PC-9 (cell line): Measurements from ENCODE around the gene SP100. TPM values are rescaled to one million over a fixed set of nuclear protein-coding genes. Genes with fewer than 3 reads are reported as not detected.

Experiments used
- BruUV-seq: library from RNA; stranded (reverse); fragments of 400-500 nt; replicated peaks from 2 replicates; lab custom pipeline; 2021; lab: Mats Ljungman, UMichigan
- CTCF ChIA-PET: fragments of 300-600 bp; sonication (Branson Sonifier 250); formaldehyde crosslinking; loops from one replicate; lab custom pipeline; 2022; ENCODE audit warnings: antibody characterized with exemption; lab: Charles Lee
- POLR2A ChIA-PET: fragments of 300-600 bp; sonication (Branson Sonifier 250); formaldehyde crosslinking; loops from one replicate; lab custom pipeline; 2022; ENCODE audit warnings: antibody characterized with exemption; ENCODE audit not compliant: unreplicated experiment; lab: Charles Lee
- DNase-seq, 2 experiments: peaks; one replicate each; pipeline versions ENCODE4 v3.0.0 to v3.0.0-alpha.2; 2015 to 2022; ENCODE audit warnings: mixed read lengths in 1 of 2
- H2AFZ ChIP-seq: fragments of 200-600 bp; sonication (generic); 2 replicates; pipeline ENCODE4 v1.8.1; 2017; ENCODE audit warnings: antibody characterized with exemption
- H3F3A ChIP-seq: fragments of 200-600 bp; sonication (generic); 2 replicates; pipeline ENCODE4 v1.8.1; 2017; ENCODE audit warnings: antibody characterized with exemption, mild to moderate bottlenecking, low read depth; ENCODE audit not compliant: insufficient read depth
- H3K27ac ChIP-seq: fragments of 200-600 bp; sonication (generic); 2 replicates; pipeline ENCODE4 v1.6.1; 2016; ENCODE audit warnings: mixed run types
- H3K27me3 ChIP-seq: fragments of 200-600 bp; sonication (generic); 2 replicates; pipeline ENCODE4 v1.6.1; 2016; ENCODE audit warnings: low read depth, mixed run types; ENCODE audit not compliant: insufficient read depth
- H3K36me3 ChIP-seq: fragments of 200-600 bp; sonication (generic); 2 replicates; pipeline ENCODE4 v1.6.1; 2016; ENCODE audit warnings: low read depth, mixed run types
- H3K4me1 ChIP-seq: fragments of 200-600 bp; sonication (generic); replicated peaks from 2 replicates; pipeline ENCODE4 v1.6.1; 2016; ENCODE audit warnings: mixed run types; ENCODE audit not compliant: insufficient read depth
- H3K4me2 ChIP-seq: fragments of 200-600 bp; sonication (generic); 2 replicates; pipeline ENCODE4 v1.6.1; 2017; ENCODE audit warnings: mixed run types
- H3K4me3 ChIP-seq: fragments of 200-600 bp; sonication (generic); 2 replicates; pipeline ENCODE4 v1.6.1; 2016; ENCODE audit warnings: mixed run types
- H3K79me2 ChIP-seq: fragments of 200-600 bp; sonication (generic); 2 replicates; pipeline ENCODE4 v1.6.1; 2017; ENCODE audit warnings: low read depth, mixed run types
- H3K9me2 ChIP-seq: fragments of 200-600 bp; sonication (generic); 2 replicates; pipeline ENCODE4 v1.8.1; 2017; ENCODE audit warnings: mild to moderate bottlenecking; ENCODE audit not compliant: insufficient read depth
- H3K9me3 ChIP-seq: fragments of 200-600 bp; sonication (generic); 2 replicates; pipeline ENCODE4 v1.8.1; 2016; ENCODE audit warnings: low read depth; ENCODE audit not compliant: insufficient read depth
- H4K20me1 ChIP-seq: fragments of 200-600 bp; sonication (generic); 2 replicates; pipeline ENCODE4 v1.8.1; 2017; ENCODE audit not compliant: insufficient read depth
- EZH2 ChIP-seq: fragments of 200-600 bp; sonication (generic); IDR thresholded peaks from 2 replicates; pipeline ENCODE4 v1.8.0; 2017; ENCODE audit warnings: antibody characterized with exemption, low read depth
- intact Hi-C: fragments of 100-400 bp; cut with micrococcal nuclease; formaldehyde crosslinking; loops from one replicate; pipeline ENCODE4 v1.10.0; 2022; ENCODE audit not compliant: unreplicated experiment
- total RNA-seq: library from RNA; stranded (reverse); gene quantifications from 2 replicates; pipeline ENCODE4 v1.2.3, GENCODE V29; 2021
- TF ChIP-seq, protein P1 (sequence below): fragments of 200-600 bp; sonication (generic); conservative IDR thresholded peaks from 2 replicates; pipeline ENCODE4 v1.6.1; 2017; ENCODE audit warnings: mixed run types, antibody characterized with exemption, mild to moderate bottlenecking, moderate library complexity

Gene SP100
- total RNA-seq, 1 experiment from 2014 or later: 61.7 TPM

GRCh38 chr2:230542751-230543150 lies 126.8 kb downstream of the SP100 start:
- no peaks in the 10 kb centered on the region for H3F3A ChIP-seq
- H3K36me3 ChIP-seq: no peaks in the 10 kb centered on the region
- H3K9me2 ChIP-seq: no peaks in the 10 kb centered on the region
- TF ChIP-seq, protein P1, sequence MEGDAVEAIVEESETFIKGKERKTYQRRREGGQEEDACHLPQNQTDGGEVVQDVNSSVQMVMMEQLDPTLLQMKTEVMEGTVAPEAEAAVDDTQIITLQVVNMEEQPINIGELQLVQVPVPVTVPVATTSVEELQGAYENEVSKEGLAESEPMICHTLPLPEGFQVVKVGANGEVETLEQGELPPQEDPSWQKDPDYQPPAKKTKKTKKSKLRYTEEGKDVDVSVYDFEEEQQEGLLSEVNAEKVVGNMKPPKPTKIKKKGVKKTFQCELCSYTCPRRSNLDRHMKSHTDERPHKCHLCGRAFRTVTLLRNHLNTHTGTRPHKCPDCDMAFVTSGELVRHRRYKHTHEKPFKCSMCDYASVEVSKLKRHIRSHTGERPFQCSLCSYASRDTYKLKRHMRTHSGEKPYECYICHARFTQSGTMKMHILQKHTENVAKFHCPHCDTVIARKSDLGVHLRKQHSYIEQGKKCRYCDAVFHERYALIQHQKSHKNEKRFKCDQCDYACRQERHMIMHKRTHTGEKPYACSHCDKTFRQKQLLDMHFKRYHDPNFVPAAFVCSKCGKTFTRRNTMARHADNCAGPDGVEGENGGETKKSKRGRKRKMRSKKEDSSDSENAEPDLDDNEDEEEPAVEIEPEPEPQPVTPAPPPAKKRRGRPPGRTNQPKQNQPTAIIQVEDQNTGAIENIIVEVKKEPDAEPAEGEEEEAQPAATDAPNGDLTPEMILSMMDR: no peak
- TF ChIP-seq EZH2: no peak
- no peaks in the 10 kb centered on the region for H3K4me1 ChIP-seq
- DNase-seq: no peak
- no peaks in the 10 kb centered on the region for H3K79me2 ChIP-seq
- no peak overlapping the region for H3K4me3 ChIP-seq
- H3K27me3 ChIP-seq: no peaks in the 10 kb centered on the region
- no peak overlapping the region for H3K27ac ChIP-seq
- H3K4me2 ChIP-seq: no peak overlapping the region
- no peak overlapping the region for H2AFZ ChIP-seq
- no peaks in the 10 kb centered on the region for H4K20me1 ChIP-seq
- BruUV-seq: no TSS peak
- H3K9me3 ChIP-seq: no peaks in the 10 kb centered on the region
- intact Hi-C loops: no loop called here
- CTCF ChIA-PET: interaction anchor here (0.6 kb wide), 1 partner anchor 29 kb away, joined by 3 read pairs; no protein-coding TSS in a partner anchor
- POLR2A ChIA-PET: no interaction called here

DNA sequence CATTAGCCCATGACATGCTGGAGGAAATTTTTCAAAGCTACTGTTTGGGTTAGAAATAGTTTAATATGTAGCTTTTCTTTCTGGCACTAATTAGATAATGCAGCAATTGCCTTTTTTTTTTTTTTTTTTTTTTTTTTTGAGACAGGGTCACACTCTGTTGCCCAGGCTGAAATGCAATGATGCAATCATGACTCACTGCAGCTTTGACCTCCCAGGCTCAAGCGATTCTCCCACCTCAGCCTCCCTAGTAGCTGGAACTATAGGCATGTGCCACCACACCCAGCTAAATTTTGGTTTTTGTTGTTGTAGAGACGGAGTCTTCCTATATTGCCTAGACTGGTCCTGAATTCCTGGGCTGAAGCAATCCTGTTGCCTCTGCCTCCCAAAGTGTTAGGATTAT lies 136.2 kb downstream of the SP100 start:
- no peaks in the 10 kb centered on the region for H3K9me3 ChIP-seq
- H3K27me3 ChIP-seq: 0 out of 2 replicates have a peak, but pooled peaks cover 3% of the 10 kb centered on the region
- ChIA-PET CTCF (interaction anchor here (0.8 kb wide), 1 partner anchor 501 kb away, joined by 8 read pairs; no protein-coding TSS in a partner anchor), POLR2A (no interaction called here)
- BruUV-seq: no TSS peak
- 0 out of 2 replicates have a peak, but pooled peaks cover 3% of the 10 kb centered on the region for H3K4me1 ChIP-seq
- intact Hi-C loops: no loop called here
- no peak overlapping the region for H3K27ac ChIP-seq
- no peaks in the 10 kb centered on the region for H3K36me3 ChIP-seq
- H3F3A ChIP-seq: no peaks in the 10 kb centered on the region
- no peaks in the 10 kb centered on the region for H3K9me2 ChIP-seq
- H3K4me3 ChIP-seq: no peak overlapping the region
- no peak overlapping the region for H3K4me2 ChIP-seq
- no peak overlapping the region for H2AFZ ChIP-seq
- TF ChIP-seq, protein P1: no peak
- TF ChIP-seq EZH2: no peak
- H3K79me2 ChIP-seq: no peaks in the 10 kb centered on the region
- no peak for DNase-seq
- H4K20me1 ChIP-seq: no peaks in the 10 kb centered on the region

- Histone ChIP-seq H3K27ac (no peak overlapping the region), H3F3A (no peaks in the 10 kb centered on the region), H3K36me3 (no peaks in the 10 kb centered on the region), H3K4me2 (no peak overlapping the region), H3K9me3 (no peaks in the 10 kb centered on the region), H3K79me2 (no peaks in the 10 kb centered on the region), H3K27me3 (0 out of 2 replicates have a peak, but pooled peaks cover 3% of the 10 kb centered on the region), H3K4me1 (0 out of 2 replicates have a peak, but pooled peaks cover 3% of the 10 kb centered on the region), H4K20me1 (no peaks in the 10 kb centered on the region), H3K4me3 (no peak overlapping the region), H2AFZ (no peak overlapping the region), H3K9me2 (no peaks in the 10 kb centered on the region)
- intact Hi-C loops: no loop called here
- CTCF ChIA-PET: no interaction called here
- POLR2A ChIA-PET: no interaction called here
- TF ChIP-seq EZH2: no peak
- TF ChIP-seq, protein P1: no peak
- no TSS peak for BruUV-seq
- no peak for DNase-seq
Observed at GRCh38 chr2:230557065-230557464, 141.1 kb downstream of the SP100 start.
